Retinal pigment epithelial cell (primary cell): ENCODE results near the gene KLK14.

ENCODE experiments used
- DNase-seq: peaks from one replicate; pipeline ENCODE4 v3.0.0-alpha.2; 2010; ENCODE audit warnings: low read depth
- H3K4me3 ChIP-seq: 2 replicates; pipeline ENCODE4 v1.5.1; 2011; ENCODE audit warnings: mild to moderate bottlenecking, low read length, control low read depth, moderate library complexity
- CTCF ChIP-seq: conservative IDR thresholded peaks from 2 replicates; pipeline ENCODE4 v1.5.1; 2011; ENCODE audit warnings: low read depth, low read length, control low read depth, inconsistent platforms

KLK14 gene

GRCh38 chr19:51034704-51035103, 48.0 kb downstream of the KLK14 start, which contains the start of gene KLK12:
KLK12 (minus strand) TSS chr19:51035002; CDS start chr19:51034621, 381 bp downstream.
- no peak for DNase-seq
- no peak within 1 kb of the TSS for H3K4me3 ChIP-seq
- TF ChIP-seq CTCF: no peak

GRCh38 chr19:51031880-51032225, 50.8 kb downstream of the KLK14 start:
- DNase-seq: no peak
- no peak overlapping the region for H3K4me3 ChIP-seq
- TF ChIP-seq CTCF: no peak

GRCh38 chr19:51031220-51031879, 51.3 kb downstream of the KLK14 start:
- TF ChIP-seq CTCF: no peak
- DNase-seq: no peak
- H3K4me3 ChIP-seq: no peak overlapping the region

GRCh38 chr19:51030631-51031030, 52.1 kb downstream of the KLK14 start:
- TF ChIP-seq CTCF: no peak
- H3K4me3 ChIP-seq: no peak overlapping the region
- no peak for DNase-seq

- no peak for DNase-seq
- TF ChIP-seq CTCF: no peak
Measured at GRCh38 chr19:51029718-51030117, 53.0 kb downstream of the KLK14 start.

More at GRCh38 chr19:51029718-51030117, 53.0 kb downstream of the KLK14 start:
- H3K4me3 ChIP-seq: no peak overlapping the region
